GM12891 (cell line): ENCODE results near the gene ECHDC3.

Experiments
- DNase-seq: peaks from one replicate; pipeline ENCODE4 v3.0.0; 2011; ENCODE audit warnings: low spot score; ENCODE audit not compliant: insufficient read length
- FAIRE-seq: peaks from 2 replicates; lab custom pipeline; 2011; peaks lifted over from hg19 to GRCh38; lab: Jason Lieb, UNC
- PAX5 ChIP-seq: IDR thresholded peaks from 2 replicates; pipeline ENCODE4 v1.6.1; 2011; ENCODE audit warnings: low read length, moderate library complexity, mild to moderate bottlenecking; ENCODE audit not compliant: insufficient read depth, severe bottlenecking
- POLR2A ChIP-seq: IDR thresholded peaks from 2 replicates; pipeline ENCODE4 v1.6.1; 2011; ENCODE audit warnings: low read depth, low read length, control low read depth
- POLR2AphosphoS5 ChIP-seq: IDR thresholded peaks from 2 replicates; pipeline ENCODE4 v1.6.1; 2011; ENCODE audit warnings: low read depth, low read length, control low read depth
- POU2F2 ChIP-seq: IDR thresholded peaks from 2 replicates; pipeline ENCODE4 v1.6.1; 2011; ENCODE audit warnings: low read depth, mild to moderate bottlenecking, control low read depth, low read length, moderate library complexity
- SPI1 ChIP-seq: IDR thresholded peaks from 2 replicates; pipeline ENCODE4 v1.6.1; 2011; ENCODE audit warnings: low read depth, low read length, control low read depth
- TAF1 ChIP-seq: IDR thresholded peaks from 2 replicates; pipeline ENCODE4 v1.6.1; 2011; ENCODE audit warnings: low read depth, low read length, control low read depth

ECHDC3 gene

DNA sequence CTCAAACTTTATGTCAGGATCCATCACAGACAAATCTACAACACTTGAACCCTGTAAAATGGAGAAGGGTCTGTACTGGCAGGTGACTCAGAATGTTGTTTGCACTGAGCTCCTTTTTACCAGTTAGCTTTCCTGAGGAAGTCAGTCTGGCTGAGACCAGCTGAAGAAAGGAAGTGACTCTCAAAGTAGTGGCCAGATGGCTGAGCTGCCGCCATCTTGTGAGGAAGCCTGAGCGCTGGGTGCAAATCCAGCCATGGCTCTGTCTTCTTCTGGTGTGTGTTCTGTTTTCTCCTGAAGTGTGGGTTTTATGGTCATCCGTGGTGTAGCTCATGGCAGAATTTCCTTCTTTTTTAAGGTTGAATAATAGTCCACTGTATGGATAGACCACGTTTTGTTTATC lies 25.5 kb upstream of the ECHDC3 start:
- no peak for DNase-seq
- no peak for TF ChIP-seq SPI1
- no peak for TF ChIP-seq TAF1
- no peak for TF ChIP-seq POU2F2
- no peak for TF ChIP-seq PAX5
- no peak for TF ChIP-seq POLR2A
- TF ChIP-seq POLR2AphosphoS5: no peak
- FAIRE-seq: no peak

DNA sequence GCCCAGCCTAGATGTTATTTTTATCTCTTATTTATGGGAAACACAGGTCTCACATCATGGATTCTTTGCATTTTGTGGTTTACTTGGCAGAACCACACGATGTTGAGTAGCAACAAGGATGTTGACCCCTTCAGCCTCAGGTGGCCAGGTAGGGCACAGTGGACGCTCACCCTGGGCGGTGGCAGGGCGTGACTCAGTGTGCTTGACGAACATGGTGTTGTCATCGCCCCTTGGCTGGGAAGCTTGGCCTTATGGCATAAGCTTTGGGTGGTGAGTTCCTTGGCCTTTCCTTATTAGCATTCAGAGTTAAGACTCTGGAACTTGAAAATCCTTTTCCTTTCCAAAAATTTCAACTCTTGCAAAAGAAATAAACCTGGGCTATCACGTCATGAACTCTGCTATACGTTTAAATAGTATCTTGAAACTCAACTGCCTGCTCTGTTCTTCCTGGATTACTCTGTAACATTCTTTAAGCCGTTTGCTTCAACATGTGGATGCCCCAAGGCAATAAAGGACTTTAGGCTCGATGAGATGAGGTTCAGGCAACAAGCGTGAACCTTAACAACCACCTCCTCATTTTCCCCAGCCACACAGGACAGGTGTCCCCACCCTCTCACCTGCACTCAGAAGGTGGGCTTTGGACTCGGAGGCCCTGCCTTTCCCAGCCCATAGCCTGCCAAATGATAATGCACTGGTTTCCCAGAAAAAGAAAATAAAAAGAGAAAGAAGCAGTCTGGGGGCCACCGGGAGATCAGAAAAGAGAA lies 22.5 kb upstream of the ECHDC3 start:
- no peak for TF ChIP-seq SPI1
- no peak for TF ChIP-seq POLR2AphosphoS5
- TF ChIP-seq PAX5: no peak
- no peak for TF ChIP-seq TAF1
- TF ChIP-seq POU2F2: no peak
- TF ChIP-seq POLR2A: no peak
- FAIRE-seq (no peak), DNase-seq (no peak)

- TF ChIP-seq POLR2A (no peak), SPI1 (0 out of 2 replicates have a peak, but pooled peaks have one; percentile 1)
- no peak for FAIRE-seq
- no peak for DNase-seq
Measured at GRCh38 chr10:11720260-11720741, 21.9 kb upstream of the ECHDC3 start.

DNA sequence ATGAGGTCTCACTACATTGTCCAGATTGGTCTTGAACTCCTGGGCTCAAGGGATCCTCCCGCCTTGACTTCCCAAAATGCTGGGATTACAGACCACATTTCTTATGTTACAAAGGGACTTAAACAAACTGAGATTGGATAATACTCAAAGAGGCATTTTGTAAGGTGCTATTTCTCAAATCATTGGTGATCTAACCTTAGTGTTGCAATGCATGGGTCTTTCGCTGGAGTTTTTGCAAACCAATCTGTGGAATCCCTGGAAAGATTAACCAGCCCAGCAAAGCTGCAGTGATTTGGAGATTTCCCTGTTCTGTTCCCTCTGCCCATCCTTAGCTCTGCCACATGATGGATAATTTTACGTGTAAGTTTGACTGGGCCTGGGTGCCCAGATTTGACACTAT lies 20.4 kb upstream of the ECHDC3 start:
- no peak for FAIRE-seq

DNA sequence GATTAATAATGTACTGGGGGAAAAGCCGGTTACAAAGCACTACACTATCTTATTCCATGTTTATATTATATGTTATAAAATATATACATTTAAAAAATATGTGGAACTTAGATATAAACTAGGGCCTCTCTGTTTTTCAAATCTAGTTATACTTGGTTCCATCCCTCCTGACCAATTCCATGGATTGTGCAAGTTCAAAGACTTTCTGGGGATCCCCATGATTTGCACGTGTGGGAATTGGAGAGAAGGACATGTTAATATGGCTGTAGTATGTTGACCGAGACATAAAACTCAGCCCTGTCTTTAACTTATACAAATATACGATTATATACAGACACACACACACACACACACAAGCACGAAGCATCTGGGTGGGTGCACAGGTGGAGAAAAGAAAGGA lies 18.8 kb upstream of the ECHDC3 start:
- FAIRE-seq (no peak), DNase-seq (no peak)
- TF ChIP-seq TAF1 (no peak), SPI1 (no peak), POLR2A (no peak), POU2F2 (no peak), PAX5 (no peak), POLR2AphosphoS5 (no peak)

More for the DNA sequence above, 20.4 kb upstream of the ECHDC3 start:
- no peak for TF ChIP-seq POLR2AphosphoS5
- TF ChIP-seq POU2F2: no peak
- no peak for TF ChIP-seq PAX5
- TF ChIP-seq SPI1: no peak
- no peak for TF ChIP-seq POLR2A
- TF ChIP-seq TAF1: no peak
- no peak for DNase-seq

GRCh38 chr10:11724938-11725776 lies 17.0 kb upstream of the ECHDC3 start:
- FAIRE-seq (peak; percentile 94), DNase-seq (peak; percentile 58)
- no peak for TF ChIP-seq POLR2A
- no peak for TF ChIP-seq TAF1
- TF ChIP-seq PAX5: no peak
- no peak for TF ChIP-seq POLR2AphosphoS5
- no peak for TF ChIP-seq SPI1
- TF ChIP-seq POU2F2: no peak

DNA sequence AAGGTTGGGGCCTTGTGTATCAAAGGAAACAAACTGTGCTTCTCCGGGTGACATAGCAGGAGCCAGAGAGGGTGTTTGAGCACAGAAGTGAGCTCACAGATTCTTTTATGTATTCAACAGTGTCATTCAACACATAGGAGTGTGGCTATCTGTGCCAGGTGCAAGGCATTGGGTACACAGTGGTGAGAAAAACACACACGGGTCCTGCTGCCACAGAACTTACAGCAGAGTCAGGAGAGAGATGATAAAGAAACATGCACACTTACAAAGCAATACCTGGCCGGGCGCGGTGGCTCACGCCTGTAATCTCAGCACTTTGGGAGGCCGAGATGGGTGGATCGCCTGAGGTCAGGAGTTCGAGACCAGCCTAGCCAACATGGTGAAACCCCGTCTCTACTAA lies 16.3 kb upstream of the ECHDC3 start:
- DNase-seq: no peak
- TF ChIP-seq SPI1: no peak
- no peak for TF ChIP-seq POLR2AphosphoS5
- no peak for TF ChIP-seq POLR2A
- TF ChIP-seq POU2F2: no peak
- TF ChIP-seq TAF1: no peak
- no peak for TF ChIP-seq PAX5
- no peak for FAIRE-seq

GRCh38 chr10:11727563-11727962 lies 14.6 kb upstream of the ECHDC3 start:
- DNase-seq (no peak), FAIRE-seq (no peak)
- TF ChIP-seq POU2F2 (no peak), POLR2AphosphoS5 (no peak), TAF1 (no peak), POLR2A (no peak), PAX5 (no peak)

DNA sequence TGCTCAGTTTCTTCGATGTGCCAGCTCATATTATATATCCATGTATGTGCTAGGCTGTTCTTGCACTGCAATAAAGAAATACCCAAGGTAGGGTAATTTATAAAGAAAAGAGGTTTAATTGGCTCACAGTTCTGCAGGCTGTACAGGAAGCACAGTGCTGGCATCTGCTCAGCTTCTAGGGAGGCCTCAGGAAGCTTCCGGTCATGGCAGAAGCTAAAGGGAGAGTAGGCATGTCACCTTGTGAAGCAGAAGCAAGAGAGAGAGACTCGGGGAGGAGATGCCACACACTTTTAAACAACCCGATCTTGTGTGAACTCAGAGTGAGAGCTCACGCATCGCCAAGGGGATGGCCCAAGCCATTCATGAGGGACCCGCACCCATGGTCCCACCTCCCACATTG lies 13.8 kb upstream of the ECHDC3 start:
- DNase-seq: no peak
- no peak for FAIRE-seq

More for the DNA sequence above, 13.8 kb upstream of the ECHDC3 start:
- TF ChIP-seq POLR2AphosphoS5 (no peak), TAF1 (no peak), SPI1 (no peak), POU2F2 (no peak), PAX5 (no peak), POLR2A (no peak)
